Measurements from ENCODE around the gene CROCC.
"Not testable (repeated sequence)": the region's sequence is repeated elsewhere in the genome, so short reads cannot be mapped to it uniquely, and the experiment has no call there.

The CROCC gene

DNA sequence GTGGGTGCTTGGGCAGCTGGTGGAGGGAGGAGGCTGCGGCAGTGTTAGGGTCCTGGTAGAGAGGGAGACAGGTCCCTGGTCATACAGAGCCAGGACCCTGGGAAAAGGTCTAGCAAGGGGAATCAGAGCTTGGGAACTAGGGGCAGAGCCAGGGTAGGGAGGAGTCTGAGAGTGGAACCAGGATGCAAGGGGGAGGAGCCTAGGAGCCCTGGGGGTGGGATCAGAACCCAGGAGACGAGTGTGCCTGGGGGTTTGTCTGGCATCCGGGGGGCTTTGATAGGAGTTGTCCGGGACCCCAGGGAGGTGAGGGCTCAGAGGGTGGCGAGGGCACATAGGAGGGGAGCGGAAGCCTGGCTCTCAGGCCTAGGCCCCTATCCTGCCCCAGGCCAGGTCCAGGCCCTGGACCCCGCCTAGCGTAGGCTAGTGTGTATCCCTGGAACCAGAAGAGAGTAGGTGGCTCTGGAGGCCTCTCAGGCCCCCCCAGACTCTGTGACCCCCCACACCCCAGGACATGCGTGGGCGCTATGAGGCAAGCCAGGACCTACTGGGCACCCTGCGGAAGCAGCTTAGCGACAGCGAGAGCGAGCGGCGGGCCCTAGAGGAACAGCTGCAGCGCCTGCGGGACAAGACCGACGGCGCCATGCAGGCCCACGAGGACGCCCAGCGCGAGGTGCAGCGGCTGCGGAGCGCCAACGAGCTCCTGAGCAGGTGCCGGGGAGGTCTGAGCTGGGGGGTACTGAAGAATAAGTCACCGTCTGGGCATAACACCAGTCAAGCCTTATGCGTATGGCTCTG is 17.9 kb downstream of the CROCC start:
- DNase-seq = not testable (repeated sequence)

- no peak for DNase-seq
Observed at GRCh38 chr1:16944038-16944437, 22.3 kb downstream of the CROCC start.

DNA sequence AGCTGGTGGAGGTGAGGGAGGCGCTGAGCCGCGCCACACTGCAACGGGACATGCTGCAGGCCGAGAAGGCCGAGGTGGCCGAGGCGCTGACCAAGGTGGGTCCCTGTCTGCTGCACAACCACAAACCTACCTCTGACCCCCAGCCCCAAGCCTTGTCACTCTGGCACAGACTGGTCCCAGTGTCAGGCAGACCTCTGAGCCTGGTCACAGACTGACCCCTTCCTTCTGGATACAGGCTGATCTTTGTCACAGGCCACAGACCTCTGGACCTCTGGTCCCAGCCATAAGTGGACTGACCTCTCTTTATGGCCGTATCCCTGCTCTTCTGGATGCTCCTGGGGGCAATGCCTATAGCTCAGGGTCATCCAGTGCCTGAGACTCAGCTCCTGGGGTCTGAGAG is 23.8 kb downstream of the CROCC start:
- DNase-seq = not testable (repeated sequence)

DNA sequence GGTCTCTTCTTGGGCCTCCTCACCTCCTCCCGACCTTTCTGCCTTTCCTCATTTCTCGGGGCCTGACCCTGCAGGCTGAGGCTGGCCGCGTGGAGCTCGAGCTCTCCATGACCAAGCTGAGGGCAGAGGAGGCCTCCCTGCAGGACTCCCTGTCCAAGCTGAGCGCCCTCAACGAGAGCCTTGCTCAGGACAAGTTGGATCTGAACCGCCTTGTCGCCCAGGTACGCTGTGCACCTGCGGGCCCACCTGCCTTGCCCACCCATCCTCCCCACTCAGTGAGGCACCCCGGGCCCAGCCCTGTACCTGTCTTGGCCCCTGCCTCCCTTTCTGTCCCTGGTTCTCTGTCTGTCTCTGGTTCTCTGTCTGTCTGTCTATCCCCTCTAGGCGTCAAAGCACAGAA is 24.5 kb downstream of the CROCC start:
- DNase-seq = not testable (repeated sequence)

DNA sequence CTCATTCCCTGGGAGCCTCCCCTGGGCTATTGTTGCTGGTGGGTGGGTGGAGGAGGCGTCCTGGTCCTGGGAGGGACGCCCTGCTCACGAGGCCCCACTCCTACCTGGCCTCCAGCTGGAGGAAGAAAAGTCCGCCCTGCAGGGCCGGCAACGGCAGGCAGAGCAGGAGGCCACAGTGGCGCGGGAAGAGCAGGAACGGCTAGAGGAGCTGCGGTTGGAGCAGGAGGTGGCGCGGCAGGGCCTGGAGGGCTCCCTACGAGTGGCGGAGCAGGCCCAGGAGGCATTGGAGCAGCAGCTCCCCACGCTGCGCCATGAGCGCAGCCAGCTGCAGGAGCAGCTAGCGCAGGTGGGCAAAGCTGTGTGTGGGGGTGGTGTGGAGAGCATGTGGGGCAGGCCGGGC is 24.9 kb downstream of the CROCC start:
- DNase-seq = no peak

DNA sequence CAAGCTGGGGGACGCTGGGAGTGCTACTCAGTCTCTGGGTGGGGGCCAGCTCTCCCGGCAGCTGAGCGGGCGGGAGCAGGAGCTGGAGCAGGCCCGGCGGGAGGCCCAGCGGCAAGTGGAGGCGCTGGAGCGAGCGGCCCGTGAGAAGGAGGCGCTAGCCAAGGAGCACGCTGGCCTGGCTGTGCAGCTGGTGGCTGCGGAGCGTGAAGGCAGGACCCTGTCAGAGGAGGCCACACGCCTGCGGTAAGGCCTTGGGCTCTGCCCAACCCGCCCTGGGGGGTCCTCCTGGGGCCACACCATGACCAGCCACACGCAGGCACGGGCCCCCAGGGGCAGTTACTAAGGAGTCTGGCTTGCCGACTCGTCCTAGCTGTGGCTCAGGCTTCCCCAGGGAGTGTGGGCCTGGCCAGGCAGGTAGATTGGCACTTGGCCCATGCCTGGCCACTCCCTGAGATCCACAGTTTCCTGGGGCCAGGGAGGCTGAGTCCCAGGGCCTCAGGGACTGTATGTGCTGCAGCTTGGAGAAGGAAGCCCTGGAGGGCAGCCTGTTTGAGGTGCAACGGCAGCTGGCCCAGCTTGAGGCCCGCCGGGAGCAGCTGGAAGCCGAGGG is 26.7 kb downstream of the CROCC start:
- DNase-seq = not testable (repeated sequence)

GRCh38 chr1:16949026-16949425 is 27.3 kb downstream of the CROCC start:
- peak; percentile 54 for DNase-seq

DNA sequence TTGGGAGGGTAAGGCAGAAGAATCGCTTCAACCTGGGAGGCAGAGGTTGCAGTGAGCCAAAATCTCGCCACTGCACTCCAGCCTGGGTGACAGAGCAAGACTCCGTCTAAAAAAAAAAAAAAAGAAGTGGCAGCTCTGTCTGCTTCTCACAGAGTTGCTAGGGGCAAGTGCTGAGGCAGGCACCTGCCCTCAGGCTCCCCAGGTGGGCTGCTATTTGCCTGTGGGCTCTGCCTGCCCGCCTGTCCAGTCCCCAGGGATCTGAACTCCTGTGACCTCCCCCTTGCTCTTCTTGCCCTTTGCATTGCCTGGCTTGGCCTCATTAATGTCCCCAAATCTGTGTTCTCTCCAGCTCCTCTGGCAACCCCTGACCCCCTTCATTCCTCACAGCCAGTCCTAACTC is 30.6 kb downstream of the CROCC start:
- DNase-seq = not testable (repeated sequence)

- no peak for DNase-seq
Observed at GRCh38 chr1:16954579-16954978, 32.8 kb downstream of the CROCC start.

DNA sequence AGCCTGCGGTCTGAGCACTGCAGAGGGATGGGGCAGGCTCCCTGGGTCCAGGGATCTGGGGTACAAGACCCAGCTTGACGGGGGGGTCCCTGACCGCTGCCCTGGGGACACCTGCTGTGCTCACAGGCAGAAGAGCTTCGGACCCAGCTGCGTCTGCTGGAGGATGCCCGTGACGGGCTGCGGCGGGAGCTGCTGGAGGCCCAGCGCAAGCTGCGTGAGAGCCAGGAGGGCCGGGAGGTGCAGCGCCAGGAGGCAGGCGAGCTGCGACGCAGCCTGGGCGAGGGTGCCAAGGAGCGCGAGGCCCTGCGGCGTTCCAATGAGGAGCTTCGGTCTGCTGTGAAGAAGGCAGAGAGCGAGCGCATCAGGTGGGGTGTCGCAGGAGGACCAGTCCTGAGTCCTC is 33.5 kb downstream of the CROCC start:
- no peak for DNase-seq

- DNase-seq = no peak
Observed at GRCh38 chr1:16956775-16957174, 35.0 kb downstream of the CROCC start.

- no peak for DNase-seq
Observed at GRCh38 chr1:16957731-16958130, 36.0 kb downstream of the CROCC start.

- DNase-seq = no peak
Observed at GRCh38 chr1:16958475-16958874, 36.7 kb downstream of the CROCC start.

DNA sequence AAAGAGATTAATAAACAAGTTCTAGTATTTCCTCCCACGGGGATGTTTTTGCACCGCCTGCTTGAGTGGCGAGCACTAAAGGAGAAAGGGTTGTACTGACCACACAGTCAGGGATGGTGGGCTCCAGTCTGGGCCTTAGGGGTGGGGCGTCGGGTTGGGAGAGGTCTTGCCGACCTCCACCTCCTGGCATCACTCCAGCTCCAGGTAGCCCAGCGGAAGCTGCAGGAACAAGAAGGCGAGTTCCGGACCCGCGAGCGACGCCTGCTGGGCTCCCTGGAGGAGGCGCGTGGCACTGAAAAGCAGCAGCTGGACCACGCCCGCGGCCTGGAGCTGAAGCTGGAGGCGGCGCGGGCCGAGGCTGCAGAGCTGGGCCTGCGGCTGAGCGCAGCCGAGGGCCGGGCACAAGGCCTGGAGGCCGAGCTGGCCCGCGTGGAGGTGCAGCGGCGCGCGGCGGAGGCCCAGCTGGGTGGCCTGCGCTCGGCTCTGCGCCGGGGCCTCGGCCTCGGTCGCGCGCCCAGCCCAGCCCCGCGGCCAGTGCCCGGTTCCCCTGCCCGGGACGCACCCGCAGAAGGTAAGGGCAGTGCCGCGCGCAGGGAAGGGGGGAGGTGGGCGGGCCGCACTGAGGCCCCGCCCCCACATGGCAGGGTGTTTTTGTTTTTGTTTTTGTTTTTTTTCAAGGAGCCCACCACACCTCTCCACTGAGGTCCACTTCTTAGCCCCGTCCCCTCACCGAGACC is 39.0 kb downstream of the CROCC start:
- DNase-seq = peak; percentile 73

- DNase-seq = no peak
Observed at GRCh38 chr1:16961297-16962133, 39.8 kb downstream of the CROCC start.

GRCh38 chr1:16964169-16964568 is 42.4 kb downstream of the CROCC start:
- not testable (repeated sequence) for DNase-seq

DNA sequence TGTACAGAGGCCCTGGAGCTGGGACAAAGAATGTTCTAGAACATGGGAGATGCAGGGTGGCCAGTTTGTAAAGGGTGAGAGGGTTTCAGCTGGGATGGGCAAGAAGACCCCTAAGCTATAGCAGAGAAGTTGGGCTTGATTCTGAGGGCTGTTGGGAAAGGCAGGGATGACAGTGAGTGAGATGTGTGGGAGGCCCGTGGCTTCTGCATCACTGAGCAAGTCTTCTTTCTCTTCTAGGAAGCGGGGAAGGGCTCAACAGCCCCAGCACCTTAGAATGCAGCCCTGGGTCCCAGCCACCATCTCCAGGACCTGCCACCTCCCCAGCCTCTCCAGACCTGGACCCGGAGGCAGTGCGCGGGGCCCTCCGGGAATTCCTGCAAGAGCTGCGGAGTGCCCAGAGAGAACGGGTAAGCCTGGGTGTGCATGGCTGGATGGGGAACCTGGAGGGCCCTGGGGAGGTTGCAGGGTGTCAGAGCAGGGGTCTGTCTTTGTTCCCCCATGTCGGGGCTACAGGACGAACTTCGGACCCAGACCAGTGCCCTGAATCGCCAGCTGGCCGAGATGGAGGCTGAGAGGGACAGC is 43.8 kb downstream of the CROCC start:
- DNase-seq = no peak

- no peak for DNase-seq
Observed at GRCh38 chr1:16966282-16966681, 44.6 kb downstream of the CROCC start.

DNA sequence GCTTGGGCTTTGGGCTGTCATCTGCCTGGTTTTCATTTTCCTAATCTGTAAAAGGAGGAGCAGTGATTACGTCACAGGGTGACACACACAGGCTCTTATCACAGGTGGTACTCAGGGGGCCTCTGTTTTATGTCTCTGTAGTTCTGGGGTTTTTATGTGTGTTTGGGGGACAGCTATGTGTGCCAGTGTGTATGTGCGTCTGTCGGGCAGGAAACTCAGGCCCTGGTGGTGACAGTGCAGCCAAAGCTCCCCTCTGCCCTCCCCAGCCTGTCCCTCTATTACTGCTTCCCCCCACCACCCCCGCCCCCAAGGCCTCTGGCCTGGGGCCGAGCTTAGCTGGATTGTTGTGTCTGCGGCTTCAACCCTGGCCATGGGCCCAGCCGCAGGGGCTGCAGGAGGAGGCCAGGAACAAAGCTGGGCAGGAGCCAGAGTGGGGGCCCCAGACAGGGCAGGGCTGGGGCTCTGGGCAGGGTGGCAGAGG is 45.4 kb downstream of the CROCC start:
- no peak for DNase-seq

GRCh38 chr1:16967962-16968361 is 46.2 kb downstream of the CROCC start:
- no peak for DNase-seq

DNA sequence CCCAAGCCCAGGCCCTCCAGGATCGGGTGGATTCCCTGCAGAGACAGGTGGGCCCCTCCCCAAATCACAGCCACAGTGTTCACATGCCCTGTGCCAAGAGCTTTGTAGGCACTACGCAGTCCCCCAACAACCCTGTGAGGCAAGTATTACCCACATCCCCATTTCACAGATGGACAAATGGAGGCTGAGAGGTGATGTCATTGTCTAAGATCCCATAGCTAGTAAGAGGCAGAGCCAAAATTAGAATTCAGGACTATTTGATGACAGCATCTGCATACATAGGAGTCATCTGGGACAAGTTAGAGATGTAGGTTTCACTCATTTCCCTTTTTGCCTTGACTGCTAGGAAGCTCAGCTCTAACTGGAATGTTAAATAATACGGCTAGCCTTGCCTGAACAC is 46.6 kb downstream of the CROCC start:
- no peak for DNase-seq

DNA sequence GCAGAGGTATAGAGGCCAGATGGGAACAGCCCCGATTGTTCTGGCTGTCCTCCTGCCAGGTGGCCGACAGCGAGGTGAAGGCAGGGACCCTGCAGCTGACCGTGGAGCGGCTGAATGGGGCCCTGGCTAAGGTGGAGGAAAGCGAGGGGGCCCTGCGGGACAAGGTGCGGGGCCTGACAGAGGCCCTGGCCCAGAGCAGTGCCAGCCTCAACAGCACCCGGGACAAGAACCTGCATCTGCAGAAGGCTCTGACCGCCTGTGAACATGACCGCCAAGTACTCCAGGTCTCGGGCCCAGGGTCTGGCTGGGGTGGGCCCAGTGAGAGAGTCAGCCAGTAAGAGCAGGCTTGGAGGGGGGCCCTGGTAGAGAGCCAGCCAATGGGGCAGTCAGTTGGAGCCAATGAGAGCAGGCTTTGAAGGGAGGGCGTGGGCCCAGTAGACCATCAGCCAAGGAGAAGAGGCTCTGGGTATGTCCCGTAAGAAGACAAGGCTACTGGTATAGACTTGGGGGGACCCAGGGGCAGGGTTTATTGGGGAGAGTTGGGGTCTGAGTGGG is 47.4 kb downstream of the CROCC start:
- no peak for DNase-seq
